NOMO-1 treated with DMSO at 0.1 percent for 48 hours (cell line): ENCODE measurements around the gene RYR1.
"Not testable (repeated sequence)": the region's sequence is repeated elsewhere in the genome, so short reads cannot be mapped to it uniquely, and the experiment has no call there.

Experiments used
- DNase-seq: peaks from one replicate; lab custom pipeline; 2025; ENCODE audit not compliant: unreplicated experiment; lab: John Stamatoyannopoulos, UW

RYR1 gene

DNA sequence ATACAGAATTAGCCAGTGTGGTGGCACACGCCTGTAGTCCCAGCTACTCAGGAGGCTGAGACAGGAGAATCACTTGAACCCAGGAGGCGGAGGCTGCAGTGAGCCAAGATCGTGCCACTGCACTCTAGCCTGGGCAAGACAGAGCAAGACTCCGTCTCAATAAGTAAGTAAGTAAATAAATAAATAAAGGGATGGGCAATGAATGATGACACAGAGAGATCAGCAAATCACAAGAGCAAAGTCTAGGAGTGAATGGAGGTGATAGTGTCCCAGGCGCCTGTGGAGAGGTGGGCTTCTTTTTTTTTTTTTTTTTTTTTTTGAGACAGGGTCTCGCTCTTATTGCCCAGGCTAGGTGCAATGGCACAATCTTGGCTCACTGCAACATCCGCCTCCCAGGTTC lies 125.4 kb downstream of the RYR1 start:
- DNase-seq: not testable (repeated sequence)

DNA sequence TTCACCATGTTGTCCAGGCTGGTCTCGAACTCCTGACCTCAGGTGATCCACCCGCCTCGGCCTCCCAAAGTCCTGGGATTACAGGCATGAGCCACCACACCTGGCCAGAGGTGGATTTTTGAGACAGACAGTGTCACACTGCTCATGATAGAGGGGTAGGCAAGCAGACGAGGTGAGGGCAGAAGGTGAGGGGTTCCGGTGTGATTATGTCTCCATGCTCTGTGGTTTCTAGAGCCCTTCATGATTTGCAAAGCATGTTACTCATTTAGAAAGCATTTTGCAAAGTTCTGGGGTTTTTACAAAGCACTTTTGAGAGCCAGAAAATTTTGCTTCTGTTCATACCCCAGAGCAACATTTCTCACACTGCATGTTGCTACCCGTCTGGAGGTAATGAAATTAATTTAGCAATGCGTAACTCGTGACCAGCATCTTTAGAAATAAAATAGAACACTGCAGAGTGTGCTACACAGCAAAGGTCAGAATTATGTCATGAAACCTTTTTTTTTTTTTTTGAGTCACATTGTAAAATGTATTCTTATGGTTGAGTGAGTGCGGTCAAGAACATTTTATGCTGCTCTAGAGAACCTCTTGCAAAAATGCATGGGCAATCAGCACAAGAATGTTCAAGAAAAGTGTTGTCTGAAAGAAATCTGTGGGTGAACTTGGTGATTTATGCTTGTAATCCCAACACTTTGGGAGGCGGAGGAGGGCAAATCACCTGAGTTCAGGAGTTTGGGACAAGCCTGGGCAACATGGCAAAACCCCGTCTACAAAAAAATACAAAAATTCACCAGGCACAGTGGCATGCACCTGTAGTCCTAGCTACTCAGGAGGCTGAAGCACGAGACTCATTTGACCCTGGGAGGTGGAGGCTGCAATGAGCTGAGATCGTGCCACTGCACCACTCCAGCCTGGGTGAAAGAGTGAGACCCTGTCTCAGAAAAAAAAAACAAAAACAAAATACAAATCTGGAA lies 126.2 kb downstream of the RYR1 start:
- no peak for DNase-seq

DNA sequence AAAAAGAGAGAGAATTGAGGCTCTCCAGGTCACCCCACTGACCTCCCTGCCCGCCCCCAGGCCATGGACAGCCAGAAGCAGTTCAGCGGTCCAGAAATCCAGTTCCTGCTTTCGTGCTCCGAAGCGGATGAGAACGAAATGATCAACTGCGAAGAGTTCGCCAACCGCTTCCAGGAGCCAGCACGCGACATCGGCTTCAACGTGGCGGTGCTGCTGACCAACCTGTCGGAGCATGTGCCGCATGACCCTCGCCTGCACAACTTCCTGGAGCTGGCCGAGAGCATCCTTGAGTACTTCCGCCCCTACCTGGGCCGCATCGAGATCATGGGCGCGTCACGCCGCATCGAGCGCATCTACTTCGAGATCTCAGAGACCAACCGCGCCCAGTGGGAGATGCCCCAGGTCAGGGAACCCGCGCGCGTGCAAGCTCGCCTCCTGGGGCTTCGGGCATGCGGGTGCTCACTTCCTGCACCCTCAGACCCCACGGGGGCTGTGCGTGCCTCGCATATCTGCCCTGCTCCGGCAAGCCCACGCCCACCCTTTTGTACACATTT lies 127.6 kb downstream of the RYR1 start:
- no peak for DNase-seq

DNA sequence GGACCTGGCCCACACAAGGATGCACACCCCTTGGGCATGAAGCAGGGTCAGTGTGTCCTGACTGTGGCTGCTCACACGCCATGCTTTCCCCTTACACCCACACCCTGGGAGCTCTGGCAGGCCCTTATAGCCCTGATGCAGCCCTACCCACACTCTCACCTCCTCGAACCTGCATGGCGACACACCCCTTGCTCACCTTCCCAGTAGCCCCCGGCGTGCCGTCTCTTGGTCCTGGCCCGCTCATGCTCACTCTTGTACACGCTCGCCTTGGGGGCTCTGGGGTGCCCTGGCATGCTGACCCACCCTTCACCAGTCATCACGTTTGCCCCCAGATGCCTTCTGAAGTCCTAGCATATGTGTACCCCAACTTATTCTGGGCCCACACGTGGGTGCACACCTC lies 128.2 kb downstream of the RYR1 start:
- DNase-seq: no peak

DNA sequence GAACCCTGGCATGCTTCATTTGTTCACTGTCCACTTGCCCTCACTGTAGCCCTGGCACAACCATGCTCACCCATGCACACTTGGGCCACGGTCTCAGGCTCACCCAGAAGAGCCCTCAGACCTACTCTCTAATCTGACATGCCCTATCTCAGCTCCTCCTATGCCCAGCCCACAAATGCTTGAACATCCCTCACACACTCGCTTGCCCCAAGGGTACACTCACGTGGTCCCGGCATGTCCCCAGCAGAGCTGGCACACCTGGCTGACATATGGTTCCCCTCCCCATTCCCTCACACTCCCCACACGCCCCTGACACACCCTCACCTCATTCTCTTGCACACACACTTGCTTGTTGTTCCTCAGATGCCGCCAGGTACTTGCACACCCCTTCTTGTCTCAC lies 128.6 kb downstream of the RYR1 start:
- no peak for DNase-seq

DNA sequence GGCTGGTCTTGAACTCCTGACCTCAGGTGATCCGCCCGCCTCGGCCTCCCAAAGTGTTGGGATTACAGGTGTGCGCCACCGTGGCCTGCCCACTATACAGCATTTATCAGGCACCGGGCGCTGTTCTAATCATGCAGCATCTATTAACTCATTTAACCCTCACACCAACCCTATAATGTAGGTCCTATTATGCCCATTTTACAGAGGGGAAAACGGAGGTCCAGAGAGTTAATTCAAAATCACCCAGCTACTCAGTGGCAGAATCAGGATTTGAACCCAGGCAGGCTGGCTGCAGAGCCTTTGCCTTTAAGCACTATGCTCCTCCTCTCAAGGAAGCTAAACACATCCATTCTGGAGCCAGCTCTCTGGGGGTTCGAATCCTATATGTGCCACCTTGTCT lies 130.0 kb downstream of the RYR1 start:
- no peak for DNase-seq

DNA sequence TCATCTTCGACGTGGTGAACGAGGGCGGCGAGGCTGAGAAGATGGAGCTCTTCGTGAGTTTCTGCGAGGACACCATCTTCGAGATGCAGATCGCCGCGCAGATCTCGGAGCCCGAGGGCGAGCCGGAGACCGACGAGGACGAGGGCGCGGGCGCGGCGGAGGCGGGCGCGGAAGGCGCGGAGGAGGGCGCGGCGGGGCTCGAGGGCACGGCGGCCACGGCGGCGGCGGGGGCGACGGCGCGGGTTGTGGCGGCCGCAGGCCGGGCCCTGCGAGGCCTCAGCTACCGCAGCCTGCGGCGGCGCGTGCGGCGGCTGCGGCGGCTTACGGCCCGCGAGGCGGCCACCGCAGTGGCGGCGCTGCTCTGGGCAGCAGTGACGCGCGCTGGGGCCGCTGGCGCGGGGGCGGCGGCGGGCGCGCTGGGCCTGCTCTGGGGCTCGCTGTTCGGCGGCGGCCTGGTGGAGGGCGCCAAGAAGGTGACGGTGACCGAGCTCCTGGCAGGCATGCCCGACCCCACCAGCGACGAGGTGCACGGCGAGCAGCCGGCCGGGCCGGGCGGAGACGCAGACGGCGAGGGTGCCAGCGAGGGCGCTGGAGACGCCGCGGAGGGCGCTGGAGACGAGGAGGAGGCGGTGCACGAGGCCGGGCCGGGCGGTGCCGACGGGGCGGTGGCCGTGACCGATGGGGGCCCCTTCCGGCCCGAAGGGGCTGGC lies 131.6 kb downstream of the RYR1 start:
- peak; percentile 50 for DNase-seq

DNA sequence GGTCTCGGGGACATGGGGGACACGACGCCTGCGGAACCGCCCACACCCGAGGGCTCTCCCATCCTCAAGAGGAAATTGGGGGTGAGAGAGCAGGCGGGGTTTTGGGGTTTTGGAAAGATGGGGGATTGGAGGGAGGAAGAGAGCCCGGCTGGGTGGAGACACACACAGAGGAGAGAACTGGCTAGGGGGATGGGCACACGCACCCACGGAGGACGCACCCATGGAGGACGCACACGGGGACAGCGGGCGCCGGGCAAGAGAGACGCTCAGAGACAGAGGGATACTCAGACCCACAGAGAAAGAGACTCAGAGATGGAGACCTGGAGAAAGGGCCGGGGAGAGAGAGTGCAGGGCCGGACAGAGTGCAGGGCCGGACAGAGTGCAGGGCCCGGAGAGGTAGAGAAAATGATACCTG lies 132.2 kb downstream of the RYR1 start:
- no peak for DNase-seq

DNA sequence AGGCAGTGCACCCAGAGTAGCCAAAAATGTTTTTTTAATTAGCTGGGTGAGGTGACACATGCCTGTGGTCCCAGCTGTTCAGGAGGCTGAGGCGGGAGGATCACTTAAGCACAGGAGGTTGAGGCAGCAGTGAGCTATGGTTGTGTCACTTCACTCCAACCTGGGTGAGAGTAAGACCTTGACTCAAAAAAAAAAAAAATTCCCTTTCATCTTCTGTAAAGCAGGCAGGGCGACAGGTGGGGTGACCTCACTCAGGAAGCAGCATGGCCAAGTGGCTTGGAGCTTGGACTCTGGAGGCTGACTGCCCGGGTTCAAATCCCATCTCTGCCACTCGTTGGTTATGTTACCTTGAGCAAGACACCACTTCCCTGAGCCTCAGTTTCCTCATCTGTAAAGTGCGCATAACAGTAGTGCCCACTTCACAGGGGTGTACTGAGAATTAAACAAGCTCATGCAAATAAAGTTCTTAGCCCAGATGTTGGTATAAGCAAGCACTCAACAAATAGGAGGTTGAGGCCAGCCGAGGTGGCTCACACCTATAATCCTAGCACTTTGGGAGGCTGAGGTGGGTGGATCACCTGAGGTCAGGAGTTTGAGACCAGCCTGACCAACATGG lies 136.0 kb downstream of the RYR1 start:
- no peak for DNase-seq

DNA sequence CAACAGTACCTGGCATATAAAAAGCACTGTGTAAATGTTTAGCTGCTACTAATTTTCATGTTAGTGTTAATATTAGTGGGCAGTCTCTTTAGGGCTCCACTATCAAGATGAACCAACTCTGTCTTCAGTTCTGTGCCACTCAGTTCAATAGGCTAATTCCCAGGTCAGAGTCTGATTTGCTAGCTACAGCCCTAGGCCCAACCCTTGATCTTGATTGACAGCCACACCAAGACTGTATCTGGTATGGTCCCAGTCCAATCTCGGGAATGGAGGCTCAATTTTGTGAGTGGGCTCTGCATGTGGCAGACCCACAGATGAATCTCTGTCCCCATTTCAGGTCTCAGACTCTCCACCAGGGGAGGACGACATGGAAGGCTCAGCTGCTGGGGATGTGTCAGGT lies 138.2 kb downstream of the RYR1 start:
- no peak for DNase-seq

DNA sequence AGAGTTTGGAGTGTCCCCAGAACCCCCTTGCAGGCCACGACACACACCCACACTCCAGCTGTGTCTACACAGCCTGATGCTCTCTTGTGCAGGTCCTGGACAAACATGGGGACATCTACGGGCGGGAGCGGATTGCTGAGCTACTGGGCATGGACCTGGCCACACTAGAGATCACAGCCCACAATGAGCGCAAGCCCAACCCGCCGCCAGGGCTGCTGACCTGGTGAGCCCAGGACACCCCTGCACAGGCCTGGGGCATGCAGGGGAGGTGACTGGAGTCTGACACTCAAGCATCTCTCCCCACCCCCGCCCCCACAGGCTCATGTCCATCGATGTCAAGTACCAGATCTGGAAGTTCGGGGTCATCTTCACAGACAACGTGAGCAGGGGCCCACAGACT lies 144.3 kb downstream of the RYR1 start:
- DNase-seq: no peak

DNA sequence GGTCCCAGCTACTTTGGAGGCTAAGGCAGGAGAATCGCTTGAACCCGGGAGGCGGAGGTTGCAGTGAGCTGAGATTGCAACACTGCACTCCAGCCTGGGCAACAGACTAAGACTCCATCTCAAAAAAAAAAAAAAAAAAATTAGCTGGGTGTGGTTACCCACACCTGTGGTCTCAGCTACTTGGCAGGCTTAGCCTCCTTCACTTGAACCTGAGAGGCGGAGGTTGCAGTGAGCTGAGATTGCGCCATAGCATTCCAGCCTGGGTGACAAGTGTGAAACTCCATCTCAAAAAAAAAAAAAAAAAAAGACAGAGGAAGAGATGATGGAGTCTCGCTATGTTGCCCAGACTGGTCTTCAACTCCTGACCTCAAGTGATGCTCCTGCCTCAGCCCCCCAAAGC lies 145.8 kb downstream of the RYR1 start:
- DNase-seq: not testable (repeated sequence)

DNA sequence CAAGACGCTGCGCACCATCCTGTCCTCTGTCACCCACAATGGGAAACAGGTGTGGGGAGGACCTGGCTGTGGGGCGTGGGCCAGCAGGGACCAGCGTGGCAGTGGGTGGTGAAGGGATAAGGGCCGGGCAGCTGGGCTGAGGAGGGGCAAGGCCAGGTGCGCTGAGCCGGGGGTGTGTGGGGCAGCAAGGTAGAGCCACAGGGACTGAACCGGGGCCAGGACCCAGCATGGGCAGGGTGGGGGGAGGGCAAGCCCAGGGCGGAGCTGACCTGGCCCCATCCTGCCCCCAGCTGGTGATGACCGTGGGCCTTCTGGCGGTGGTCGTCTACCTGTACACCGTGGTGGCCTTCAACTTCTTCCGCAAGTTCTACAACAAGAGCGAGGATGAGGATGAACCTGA lies 146.6 kb downstream of the RYR1 start:
- no peak for DNase-seq

DNA sequence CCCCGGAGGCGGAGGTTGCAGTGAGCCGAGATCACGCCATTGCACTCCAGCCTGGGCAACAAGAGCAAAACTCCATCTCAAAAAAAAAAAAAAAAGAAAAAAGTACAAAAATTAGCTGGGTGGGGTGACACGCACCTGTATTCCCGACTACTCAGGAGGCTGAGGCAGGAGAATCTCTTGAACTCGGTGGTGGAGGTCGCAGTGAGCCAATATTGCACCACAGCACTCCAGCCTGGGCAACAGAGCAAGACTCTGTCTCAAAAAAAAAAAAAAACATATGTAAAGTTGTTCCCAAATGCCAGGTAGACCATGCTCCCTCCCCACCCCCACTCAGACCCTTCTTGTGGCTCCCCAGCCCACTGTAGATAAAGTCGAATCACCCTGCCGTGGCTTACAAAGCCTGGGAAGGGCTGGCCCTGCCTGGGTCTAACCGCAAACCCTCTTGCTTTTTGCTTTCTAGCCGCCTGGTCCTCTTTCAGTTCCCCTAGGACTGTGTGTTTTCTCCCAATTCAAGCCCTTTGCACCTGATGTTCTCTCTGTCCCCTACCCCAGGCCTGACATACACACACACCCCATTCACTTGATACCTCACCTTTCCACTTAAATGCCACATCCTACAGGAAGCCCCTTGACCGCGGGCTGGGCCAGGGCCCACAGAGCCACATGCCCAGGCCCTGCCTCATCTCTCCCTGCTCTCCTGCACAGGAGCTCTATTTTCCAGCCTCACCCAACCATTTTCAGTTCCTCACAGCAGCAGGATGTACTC lies 149.9 kb downstream of the RYR1 start:
- peak; percentile 62 for DNase-seq

DNA sequence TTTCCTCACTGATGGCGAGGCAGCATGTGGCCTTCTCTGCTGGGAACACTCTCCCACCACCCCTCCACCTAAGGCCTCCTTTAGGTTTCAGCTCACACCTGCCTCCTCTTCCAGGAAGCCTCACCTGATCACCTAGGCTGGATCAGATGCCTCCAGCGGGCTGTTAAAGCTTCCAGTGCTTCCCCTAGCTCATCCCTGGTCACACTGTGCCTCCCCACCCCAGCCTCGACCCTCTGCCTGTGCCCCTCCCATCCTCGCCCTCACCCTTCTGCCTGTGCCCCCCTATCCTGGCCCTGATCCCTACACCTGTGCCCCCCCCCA lies 150.5 kb downstream of the RYR1 start:
- DNase-seq: no peak

DNA sequence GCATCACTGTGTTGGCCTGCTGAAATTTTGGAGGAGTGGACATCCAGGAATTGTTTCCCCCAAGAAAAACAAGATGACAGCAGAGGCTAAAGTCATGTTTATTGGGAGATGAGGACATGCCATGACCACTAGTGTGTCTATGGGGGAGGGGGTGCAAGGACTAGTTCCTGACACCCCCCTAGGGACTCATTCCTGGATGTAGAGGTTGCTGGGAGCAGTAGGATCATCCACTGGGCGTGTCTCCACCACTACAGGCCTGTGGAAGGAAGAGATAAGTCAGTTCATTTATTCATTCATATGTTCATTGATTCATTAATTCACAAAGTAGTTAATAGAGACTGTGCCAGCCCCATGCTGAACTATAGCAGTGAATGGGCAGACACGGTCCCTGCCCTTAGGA lies 154.1 kb downstream of the RYR1 start:
- DNase-seq: no peak

DNA sequence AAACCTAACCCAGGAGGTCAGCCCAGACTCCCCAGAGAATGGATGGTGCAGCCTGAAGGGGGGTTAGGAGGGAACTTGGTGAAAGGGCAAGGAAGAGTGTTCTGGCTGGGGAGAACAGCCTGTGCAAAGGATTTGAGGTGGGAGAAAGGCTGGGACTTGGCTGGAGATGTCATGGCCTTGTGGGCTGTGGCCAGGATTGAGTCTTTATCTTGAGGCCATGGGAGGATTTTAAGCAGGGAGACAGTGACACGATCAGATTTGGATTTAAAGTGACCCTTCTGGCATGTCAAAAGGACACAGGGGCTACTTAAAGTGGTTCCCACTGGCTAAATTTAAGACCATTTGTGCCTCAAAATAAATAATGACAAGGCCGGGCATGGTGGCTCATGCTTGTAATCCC lies 154.6 kb downstream of the RYR1 start:
- no peak for DNase-seq

DNA sequence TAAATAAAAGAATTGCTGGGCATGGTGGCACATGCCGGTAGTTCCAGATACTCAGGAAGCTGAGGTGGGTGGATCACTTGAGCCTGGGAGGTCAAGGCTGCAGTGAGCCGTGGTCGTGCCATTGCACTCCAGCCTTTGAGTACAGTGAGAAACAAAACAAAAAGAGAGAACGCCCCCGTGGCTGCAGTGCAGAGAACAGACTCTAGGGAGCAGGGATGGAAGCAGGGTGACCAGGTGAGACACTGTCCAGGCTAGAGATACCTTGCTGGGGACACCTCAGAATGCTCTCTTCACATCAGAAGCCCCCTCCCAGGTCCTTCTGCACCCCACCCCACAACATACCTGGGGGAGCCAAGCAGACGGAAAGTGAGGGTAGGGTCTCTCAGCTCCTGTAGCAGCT lies 159.4 kb downstream of the RYR1 start:
- DNase-seq: no peak

DNA sequence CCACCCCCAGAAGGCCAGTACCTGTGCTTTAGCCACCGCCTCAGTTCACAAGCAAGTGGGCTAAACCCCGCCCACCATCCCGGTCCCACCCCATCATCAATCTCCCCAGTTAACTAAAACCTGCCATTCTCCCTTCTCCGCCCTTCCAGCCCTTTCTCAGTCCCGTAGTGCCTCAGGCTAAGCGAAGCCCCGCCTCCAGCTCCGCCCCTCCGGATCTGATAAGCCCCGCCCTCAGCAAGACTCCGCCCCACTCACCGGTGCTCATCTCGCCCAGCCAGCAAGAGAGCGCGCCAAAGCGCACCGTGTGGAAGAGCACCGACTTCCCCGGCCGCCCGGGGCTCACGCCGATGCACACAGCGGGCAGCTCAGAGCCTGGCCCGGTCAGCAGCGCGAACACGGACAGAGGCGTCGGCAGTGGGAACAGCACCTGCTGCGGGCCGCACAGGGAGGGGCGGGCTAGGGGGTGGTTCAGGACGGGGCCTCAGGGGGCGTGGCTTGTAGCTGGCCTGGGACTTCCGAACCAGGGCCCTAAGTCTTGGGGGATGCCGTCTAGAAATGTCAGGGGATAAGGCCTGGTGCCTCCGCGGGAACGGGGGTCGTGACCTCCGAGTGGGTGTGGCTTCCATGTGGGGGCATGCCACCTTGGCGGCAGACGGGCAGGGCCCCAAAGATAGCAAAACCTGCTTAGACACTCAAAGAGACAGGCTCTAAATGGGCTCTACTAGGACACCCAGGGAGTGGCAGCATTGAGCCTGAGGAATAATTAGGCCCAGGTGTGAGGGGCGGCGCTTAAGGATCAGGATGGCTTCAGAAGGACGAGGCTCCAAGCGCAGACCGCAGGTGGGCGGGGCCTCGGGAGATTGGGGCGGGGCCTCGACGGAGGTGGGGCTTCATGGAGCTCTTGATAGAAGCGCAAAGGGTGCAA lies 162.8 kb downstream of the RYR1 start:
- DNase-seq: no peak

DNA sequence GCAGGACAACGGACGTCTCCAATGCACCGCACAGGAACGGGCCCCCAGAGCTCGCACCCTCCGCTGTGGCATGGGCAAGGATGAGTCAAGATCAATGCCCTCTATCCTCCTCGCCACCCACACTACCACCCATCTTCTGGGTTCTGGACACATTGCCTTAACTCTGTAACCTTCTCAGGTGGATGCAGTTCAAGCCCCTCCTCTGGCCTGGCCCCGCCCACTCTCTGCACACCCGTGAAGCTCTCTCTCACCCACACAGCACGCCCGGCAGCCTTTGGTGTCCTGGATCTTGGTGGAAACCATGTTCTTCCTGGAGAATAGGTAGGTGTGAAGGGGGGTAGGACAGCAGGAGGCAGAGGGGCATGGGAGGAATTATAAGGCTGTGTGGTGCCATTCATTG lies 163.6 kb downstream of the RYR1 start:
- no peak for DNase-seq
